Liver (tissue), 9 donors: Measurements from ENCODE around the gene RGL1. TPM values are rescaled to one million over a fixed set of nuclear protein-coding genes. Genes with fewer than 3 reads are reported as not detected.

Experiments
- DNase-seq: peaks from one replicate; pipeline ENCODE4 v3.0.0-alpha.2; 2017; ENCODE audit warnings: low spot score
- H3K27ac ChIP-seq, 2 donors: one replicate each; pipeline ENCODE4 v1.7.0; 2013; ENCODE audit warnings: inconsistent platforms in 2 of 2, low read length in 2 of 2, control low read depth in 1 of 2, low read depth in 1 of 2, mild to moderate bottlenecking in 1 of 2
- H3K27me3 ChIP-seq, 4 donors: one replicate each; pipeline versions ENCODE4 v1.6.1 to v1.7.0; 2013; ENCODE audit warnings: low read length in 3 of 4, inconsistent platforms in 1 of 4, mild to moderate bottlenecking in 1 of 4, moderate library complexity in 1 of 4; ENCODE audit not compliant: control insufficient read depth in 4 of 4, insufficient read depth in 4 of 4
- H3K36me3 ChIP-seq, 4 donors: one replicate each; pipeline versions ENCODE4 v1.6.1 to v1.7.0; 2013; ENCODE audit warnings: low read length in 3 of 4, mild to moderate bottlenecking in 3 of 4, low read depth in 1 of 4, moderate library complexity in 1 of 4; ENCODE audit not compliant: control insufficient read depth in 4 of 4, insufficient read depth in 3 of 4
- H3K4me1 ChIP-seq, 4 donors: one replicate each; pipeline versions ENCODE4 v1.6.1 to v1.7.0; 2013; ENCODE audit warnings: low read length in 3 of 4, mild to moderate bottlenecking in 3 of 4, moderate library complexity in 1 of 4; ENCODE audit not compliant: control insufficient read depth in 4 of 4, insufficient read depth in 4 of 4
- H3K4me3 ChIP-seq, 3 donors: one replicate each; pipeline versions ENCODE4 v1.6.1 to v1.7.0; 2013; ENCODE audit warnings: low read length in 3 of 3, control low read depth in 1 of 3, low read depth in 1 of 3, mild to moderate bottlenecking in 1 of 3
- H3K9ac ChIP-seq, 2 donors: one replicate each; pipeline ENCODE4 v1.7.0; 2013; ENCODE audit warnings: low read length in 2 of 2, mild to moderate bottlenecking in 2 of 2, moderate library complexity in 2 of 2, control low read depth in 1 of 2, low read depth in 1 of 2
- H3K9me3 ChIP-seq, 4 donors: one replicate each; pipeline versions ENCODE4 v1.6.1 to v1.7.0; 2013; ENCODE audit warnings: low read length in 3 of 4; ENCODE audit not compliant: control insufficient read depth in 4 of 4
- EGR1 ChIP-seq, 2 donors: IDR thresholded peaks; 2 replicates each; pipeline ENCODE4 v1.6.1; 2016 to 2018; ENCODE audit warnings: antibody characterized with exemption in 2 of 2, low read depth in 2 of 2
- FOXA1 ChIP-seq: IDR thresholded peaks from 2 replicates; pipeline ENCODE4 v1.6.1; 2016; ENCODE audit warnings: antibody characterized with exemption
- FOXA2 ChIP-seq: IDR thresholded peaks from 2 replicates; pipeline ENCODE4 v1.6.1; 2016; ENCODE audit warnings: antibody characterized with exemption
- GABPA ChIP-seq, 2 donors: IDR thresholded peaks in 1 of 2; conservative IDR thresholded peaks in 1 of 2; 2 replicates each; pipeline ENCODE4 v1.6.1; 2016; ENCODE audit warnings: antibody characterized with exemption in 2 of 2, mild to moderate bottlenecking in 1 of 2, moderate library complexity in 1 of 2
- HNF4A ChIP-seq, 2 donors: conservative IDR thresholded peaks; 2 replicates each; pipeline ENCODE4 v1.6.1; 2016; ENCODE audit warnings: antibody characterized with exemption in 2 of 2, mild to moderate bottlenecking in 2 of 2
- HNF4G ChIP-seq: IDR thresholded peaks from 2 replicates; pipeline ENCODE4 v1.6.1; 2016; ENCODE audit warnings: antibody characterized with exemption
- JUND ChIP-seq, 2 donors: IDR thresholded peaks; 2 replicates each; pipeline ENCODE4 v1.6.1; 2016; ENCODE audit warnings: antibody characterized with exemption in 2 of 2
- NR2F2 ChIP-seq: IDR thresholded peaks from 2 replicates; pipeline ENCODE4 v1.6.1; 2016; ENCODE audit warnings: antibody characterized with exemption
- RAD21 ChIP-seq, 2 donors: IDR thresholded peaks; 2 replicates each; pipeline ENCODE4 v1.6.1; 2016; ENCODE audit warnings: antibody characterized with exemption in 2 of 2, mild to moderate bottlenecking in 2 of 2
- RXRA ChIP-seq, 2 donors: IDR thresholded peaks; 2 replicates each; pipeline ENCODE4 v1.6.1; 2017 to 2018; ENCODE audit warnings: antibody characterized with exemption in 2 of 2, mild to moderate bottlenecking in 1 of 2
- SP1 ChIP-seq: IDR thresholded peaks from 2 replicates; pipeline ENCODE4 v1.6.1; 2018; ENCODE audit warnings: antibody characterized with exemption, mild to moderate bottlenecking
- TAF1 ChIP-seq: conservative IDR thresholded peaks from 2 replicates; pipeline ENCODE4 v1.6.1; 2016; ENCODE audit warnings: antibody characterized with exemption, mild to moderate bottlenecking
- YY1 ChIP-seq: IDR thresholded peaks from 2 replicates; pipeline ENCODE4 v1.6.1; 2016; ENCODE audit warnings: antibody characterized with exemption, mild to moderate bottlenecking
- WGBS: extraction: QIAGEN DNeasy Blood & Tissue Kit; methylation state at CpG from one replicate; pipeline ENCODE4 v1.1.7; 2013; 5-methylcytosine and 5-hydroxymethylcytosine counted together
- polyA plus RNA-seq, 2 donors: library from polyadenylated mRNA; stranded (reverse) in 1 of 2; unstranded in 1 of 2; fragments of 200-250 nt in 1 of 2; fragments of >200 nt in 1 of 2; fragmentation: Nextera tagmentation in 1 of 2; extraction: Ambion mirVana in 1 of 2; gene quantifications; one replicate each; pipeline versions ENCODE4 v1.2.1 to v1.2.3, GENCODE V29; 2013 to 2015
- total RNA-seq, 2 donors: library from RNA; depleted of rRNA; stranded (reverse); fragments of >200 nt; gene quantifications; one replicate each; pipeline ENCODE4 v1.2.3, GENCODE V29; 2014
- TF ChIP-seq, protein P1 (sequence below): fragments of 150-350 bp; IDR thresholded peaks from 2 replicates; pipeline ENCODE4 v1.5.1; 2017; ENCODE audit warnings: improper control_type of control experiment, low read depth, low read length; ENCODE audit not compliant: missing input control
- TF ChIP-seq, protein P2 (sequence below): IDR thresholded peaks from 2 replicates; pipeline ENCODE4 v1.6.1; 2016; ENCODE audit warnings: antibody characterized with exemption
- TF ChIP-seq, protein P3 (sequence below): IDR thresholded peaks from 2 replicates; pipeline ENCODE4 v1.6.1; 2016; ENCODE audit warnings: antibody characterized with exemption, mild to moderate bottlenecking
- TF ChIP-seq, protein P4 (sequence below): IDR thresholded peaks from 2 replicates; pipeline ENCODE4 v1.6.1; 2016; ENCODE audit warnings: antibody characterized with exemption
- TF ChIP-seq, protein P5 (sequence below): IDR thresholded peaks from 2 replicates; pipeline ENCODE4 v1.6.1; 2016; ENCODE audit warnings: antibody characterized with exemption
- donor health status: healthy.
- donor health status: healthy.
- donor health status: healthy.
- donor health status: healthy.
- donor health status: healthy.

Gene RGL1
- total and polyA plus RNA-seq, 4 donors, result 3.9 to 15.3 (median 8.9) TPM

DNA sequence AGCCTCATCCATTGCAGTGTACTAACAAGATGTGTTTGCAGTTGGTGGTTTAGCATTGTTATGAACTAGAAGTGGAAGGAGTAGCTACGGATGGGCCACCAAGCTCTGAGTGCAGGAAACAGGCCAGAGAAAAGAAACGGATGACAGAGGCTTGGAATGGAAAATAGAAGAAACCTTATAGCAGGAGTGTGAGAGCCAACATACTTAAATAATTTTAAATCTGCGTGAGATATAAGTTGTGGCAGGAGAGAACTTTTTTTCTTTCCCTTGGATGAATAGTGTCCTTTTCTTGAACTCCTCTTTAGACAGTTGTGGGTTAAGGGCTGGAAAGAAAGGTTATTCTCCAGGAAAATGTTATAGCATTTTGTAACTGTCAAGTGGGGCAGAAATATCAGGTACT lies 54.2 kb downstream of the RGL1 start:
- Histone ChIP-seq H3K27me3 (no peaks in the 10 kb centered on the region), H3K9me3 (no peaks in the 10 kb centered on the region), H3K4me1 (no peaks in the 10 kb centered on the region), H3K4me3 (no peak overlapping the region), H3K9ac (no peak overlapping the region), H3K27ac (no peak overlapping the region), H3K36me3 (no peaks in the 10 kb centered on the region)
- TF ChIP-seq, protein P1, sequence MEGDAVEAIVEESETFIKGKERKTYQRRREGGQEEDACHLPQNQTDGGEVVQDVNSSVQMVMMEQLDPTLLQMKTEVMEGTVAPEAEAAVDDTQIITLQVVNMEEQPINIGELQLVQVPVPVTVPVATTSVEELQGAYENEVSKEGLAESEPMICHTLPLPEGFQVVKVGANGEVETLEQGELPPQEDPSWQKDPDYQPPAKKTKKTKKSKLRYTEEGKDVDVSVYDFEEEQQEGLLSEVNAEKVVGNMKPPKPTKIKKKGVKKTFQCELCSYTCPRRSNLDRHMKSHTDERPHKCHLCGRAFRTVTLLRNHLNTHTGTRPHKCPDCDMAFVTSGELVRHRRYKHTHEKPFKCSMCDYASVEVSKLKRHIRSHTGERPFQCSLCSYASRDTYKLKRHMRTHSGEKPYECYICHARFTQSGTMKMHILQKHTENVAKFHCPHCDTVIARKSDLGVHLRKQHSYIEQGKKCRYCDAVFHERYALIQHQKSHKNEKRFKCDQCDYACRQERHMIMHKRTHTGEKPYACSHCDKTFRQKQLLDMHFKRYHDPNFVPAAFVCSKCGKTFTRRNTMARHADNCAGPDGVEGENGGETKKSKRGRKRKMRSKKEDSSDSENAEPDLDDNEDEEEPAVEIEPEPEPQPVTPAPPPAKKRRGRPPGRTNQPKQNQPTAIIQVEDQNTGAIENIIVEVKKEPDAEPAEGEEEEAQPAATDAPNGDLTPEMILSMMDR, result no peak
- no peak for TF ChIP-seq EGR1 (IDR thresholded peaks at IDR 0.05; ENCODE audit: low read depth in 2 of 2)
- no peak for TF ChIP-seq RXRA (IDR thresholded peaks at IDR 0.05)
- TF ChIP-seq TAF1, result no peak
- TF ChIP-seq YY1, result no peak
- TF ChIP-seq, protein P2, sequence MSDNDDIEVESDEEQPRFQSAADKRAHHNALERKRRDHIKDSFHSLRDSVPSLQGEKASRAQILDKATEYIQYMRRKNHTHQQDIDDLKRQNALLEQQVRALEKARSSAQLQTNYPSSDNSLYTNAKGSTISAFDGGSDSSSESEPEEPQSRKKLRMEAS, result no peak
- no peak for TF ChIP-seq FOXA1
- TF ChIP-seq, protein P3, sequence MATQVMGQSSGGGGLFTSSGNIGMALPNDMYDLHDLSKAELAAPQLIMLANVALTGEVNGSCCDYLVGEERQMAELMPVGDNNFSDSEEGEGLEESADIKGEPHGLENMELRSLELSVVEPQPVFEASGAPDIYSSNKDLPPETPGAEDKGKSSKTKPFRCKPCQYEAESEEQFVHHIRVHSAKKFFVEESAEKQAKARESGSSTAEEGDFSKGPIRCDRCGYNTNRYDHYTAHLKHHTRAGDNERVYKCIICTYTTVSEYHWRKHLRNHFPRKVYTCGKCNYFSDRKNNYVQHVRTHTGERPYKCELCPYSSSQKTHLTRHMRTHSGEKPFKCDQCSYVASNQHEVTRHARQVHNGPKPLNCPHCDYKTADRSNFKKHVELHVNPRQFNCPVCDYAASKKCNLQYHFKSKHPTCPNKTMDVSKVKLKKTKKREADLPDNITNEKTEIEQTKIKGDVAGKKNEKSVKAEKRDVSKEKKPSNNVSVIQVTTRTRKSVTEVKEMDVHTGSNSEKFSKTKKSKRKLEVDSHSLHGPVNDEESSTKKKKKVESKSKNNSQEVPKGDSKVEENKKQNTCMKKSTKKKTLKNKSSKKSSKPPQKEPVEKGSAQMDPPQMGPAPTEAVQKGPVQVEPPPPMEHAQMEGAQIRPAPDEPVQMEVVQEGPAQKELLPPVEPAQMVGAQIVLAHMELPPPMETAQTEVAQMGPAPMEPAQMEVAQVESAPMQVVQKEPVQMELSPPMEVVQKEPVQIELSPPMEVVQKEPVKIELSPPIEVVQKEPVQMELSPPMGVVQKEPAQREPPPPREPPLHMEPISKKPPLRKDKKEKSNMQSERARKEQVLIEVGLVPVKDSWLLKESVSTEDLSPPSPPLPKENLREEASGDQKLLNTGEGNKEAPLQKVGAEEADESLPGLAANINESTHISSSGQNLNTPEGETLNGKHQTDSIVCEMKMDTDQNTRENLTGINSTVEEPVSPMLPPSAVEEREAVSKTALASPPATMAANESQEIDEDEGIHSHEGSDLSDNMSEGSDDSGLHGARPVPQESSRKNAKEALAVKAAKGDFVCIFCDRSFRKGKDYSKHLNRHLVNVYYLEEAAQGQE, result no peak
- no peak for TF ChIP-seq RAD21 (IDR thresholded peaks at IDR 0.05)
- WGBS, result 86% methylated on average over 3 of the region's 3 CpGs
- no peak for DNase-seq

DNA sequence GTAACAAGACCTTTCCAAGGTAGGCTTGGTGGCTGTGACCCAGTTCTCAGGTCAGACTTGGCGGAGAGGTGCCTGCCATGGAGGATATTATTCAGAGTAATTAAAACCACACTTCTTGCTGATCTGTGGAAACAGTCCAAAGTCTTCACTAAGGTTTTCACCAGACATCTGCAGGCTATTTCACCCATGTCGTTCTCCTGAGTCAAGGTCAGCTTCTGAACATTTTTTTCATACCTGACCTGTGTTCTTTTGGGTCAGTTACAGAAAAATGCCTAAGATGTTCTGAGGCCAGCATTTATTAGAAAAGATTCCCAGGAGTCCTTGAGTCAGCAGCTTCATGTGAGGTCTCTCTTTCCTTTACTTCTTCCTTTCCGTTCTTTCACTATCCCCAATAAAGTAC lies 54.9 kb downstream of the RGL1 start:
- TF ChIP-seq, protein P2, result no peak
- TF ChIP-seq, protein P3, result no peak
- TF ChIP-seq JUND (IDR thresholded peaks at IDR 0.05) (no peak), SP1 (no peak), EGR1 (IDR thresholded peaks at IDR 0.05; ENCODE audit: low read depth in 2 of 2) (no peak), FOXA2 (no peak), YY1 (no peak), HNF4G (no peak), GABPA (IDR thresholded peaks at IDR 0.05 in 1 of 2, conservative IDR thresholded peaks at IDR 0.05 in 1 of 2) (no peak), HNF4A (conservative IDR thresholded peaks at IDR 0.05) (no peak), TAF1 (no peak), NR2F2 (no peak), RAD21 (IDR thresholded peaks at IDR 0.05) (no peak), FOXA1 (no peak)
- TF ChIP-seq, protein P4, sequence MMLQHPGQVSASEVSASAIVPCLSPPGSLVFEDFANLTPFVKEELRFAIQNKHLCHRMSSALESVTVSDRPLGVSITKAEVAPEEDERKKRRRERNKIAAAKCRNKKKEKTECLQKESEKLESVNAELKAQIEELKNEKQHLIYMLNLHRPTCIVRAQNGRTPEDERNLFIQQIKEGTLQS, result no peak
- TF ChIP-seq, protein P1, result no peak
- TF ChIP-seq, protein P5, sequence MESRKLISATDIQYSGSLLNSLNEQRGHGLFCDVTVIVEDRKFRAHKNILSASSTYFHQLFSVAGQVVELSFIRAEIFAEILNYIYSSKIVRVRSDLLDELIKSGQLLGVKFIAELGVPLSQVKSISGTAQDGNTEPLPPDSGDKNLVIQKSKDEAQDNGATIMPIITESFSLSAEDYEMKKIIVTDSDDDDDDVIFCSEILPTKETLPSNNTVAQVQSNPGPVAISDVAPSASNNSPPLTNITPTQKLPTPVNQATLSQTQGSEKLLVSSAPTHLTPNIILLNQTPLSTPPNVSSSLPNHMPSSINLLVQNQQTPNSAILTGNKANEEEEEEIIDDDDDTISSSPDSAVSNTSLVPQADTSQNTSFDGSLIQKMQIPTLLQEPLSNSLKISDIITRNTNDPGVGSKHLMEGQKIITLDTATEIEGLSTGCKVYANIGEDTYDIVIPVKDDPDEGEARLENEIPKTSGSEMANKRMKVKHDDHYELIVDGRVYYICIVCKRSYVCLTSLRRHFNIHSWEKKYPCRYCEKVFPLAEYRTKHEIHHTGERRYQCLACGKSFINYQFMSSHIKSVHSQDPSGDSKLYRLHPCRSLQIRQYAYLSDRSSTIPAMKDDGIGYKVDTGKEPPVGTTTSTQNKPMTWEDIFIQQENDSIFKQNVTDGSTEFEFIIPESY, result no peak
- H3K4me3 ChIP-seq, result no peak overlapping the region
- 75% methylated on average over 3 of the region's 3 CpGs for WGBS
- no peaks in the 10 kb centered on the region for H3K27me3 ChIP-seq
- DNase-seq, result no peak
- H3K36me3 ChIP-seq, result no peaks in the 10 kb centered on the region
- H3K4me1 ChIP-seq, result no peaks in the 10 kb centered on the region
- no peak overlapping the region for H3K9ac ChIP-seq
- no peak overlapping the region for H3K27ac ChIP-seq
- no peaks in the 10 kb centered on the region for H3K9me3 ChIP-seq
